HG03135 (cell line): ENCODE data around the gene GTPBP4.
A peak's percentile ranks its signal among the peaks of the same experiment; 100 is the strongest.
"Not testable (repeated sequence)": the region's sequence is repeated elsewhere in the genome, so short reads cannot be mapped to it uniquely, and the experiment has no call there.

Experiments used
- ATAC-seq: cut with Tn5 transposase; IDR thresholded peaks from one replicate; pipeline ENCODE4 v1.9.1; 2021; ENCODE audit warnings: mild to moderate bottlenecking, moderate library complexity; ENCODE audit not compliant: unreplicated experiment

GTPBP4 gene

GRCh38 chr10:1056326-1057105 is 68.3 kb downstream of the GTPBP4 start, which contains the start of gene WDR37:
WDR37 (plus strand) TSS chr10:1056385; CDS start chr10:1072156, 15,771 bp downstream.
- ATAC-seq: peak; percentile 94

GRCh38 chr10:1057106-1057657 is 68.9 kb downstream of the GTPBP4 start:
- ATAC-seq: peak; percentile 7

GRCh38 chr10:1058017-1058416 is 69.8 kb downstream of the GTPBP4 start:
- no peak for ATAC-seq

- no peak for ATAC-seq
These were observed 71.7 kb downstream of the GTPBP4 start for GRCh38 chr10:1059902-1060301.

GRCh38 chr10:1061930-1062774 is 73.9 kb downstream of the GTPBP4 start:
- ATAC-seq: no peak

- no peak for ATAC-seq
These were observed 75.1 kb downstream of the GTPBP4 start for GRCh38 chr10:1063232-1063865.

- ATAC-seq: no peak
These were observed 76.7 kb downstream of the GTPBP4 start for GRCh38 chr10:1064964-1065247.

GRCh38 chr10:1066734-1067133 is 78.5 kb downstream of the GTPBP4 start:
- ATAC-seq: not testable (repeated sequence)

- ATAC-seq: no peak
These were observed 80.4 kb downstream of the GTPBP4 start for GRCh38 chr10:1068380-1069361.
